Adrenal gland (tissue), 5 donors: ENCODE data around the gene CACNA1B.

Experiments
- CTCF ChIP-seq, 6 experiments: fragments of 450-650 bp in 4 of 6; fragments of 200-600 bp in 2 of 6; sonication (generic) in 1 of 6; IDR thresholded peaks; 1 replicate in 5 of 6; 2 replicates in 1 of 6; pipeline versions ENCODE4 v1.5.1 to v1.8.0; 2016 to 2021; ENCODE audit warnings: antibody characterized with exemption in 6 of 6, mild to moderate bottlenecking in 2 of 6, moderate library complexity in 1 of 6
- POLR2A ChIP-seq, 2 donors: fragments of 450-650 bp; IDR thresholded peaks; one replicate each; pipeline ENCODE4 v1.6.1; 2017; ENCODE audit warnings: antibody characterized with exemption in 2 of 2, mild to moderate bottlenecking in 2 of 2, moderate library complexity in 1 of 2
- donor health status: DM: no; HTN: no; CAD: no.

- TF ChIP-seq CTCF (IDR thresholded peaks at IDR 0.05) (no peak), POLR2A (IDR thresholded peaks at IDR 0.05) (no peak)
Observed at GRCh38 chr9:138077898-138078540, 200.4 kb downstream of the CACNA1B start.
